Posterior cingulate gyrus (tissue), 11 donors: ENCODE measurements around the gene FLT3LG.

Source experiments
- DNase-seq, 10 donors: peaks; one replicate each; pipeline versions ENCODE4 v3.0.0 to v3.0.0-alpha.2; 2020 to 2021; ENCODE audit warnings: mixed read lengths in 3 of 10
- intact Hi-C: fragments of 100-400 bp; cut with DNase I; formaldehyde crosslinking; loops from one replicate; pipeline ENCODE4 v1.15.1; 2023

The FLT3LG gene, protein sequence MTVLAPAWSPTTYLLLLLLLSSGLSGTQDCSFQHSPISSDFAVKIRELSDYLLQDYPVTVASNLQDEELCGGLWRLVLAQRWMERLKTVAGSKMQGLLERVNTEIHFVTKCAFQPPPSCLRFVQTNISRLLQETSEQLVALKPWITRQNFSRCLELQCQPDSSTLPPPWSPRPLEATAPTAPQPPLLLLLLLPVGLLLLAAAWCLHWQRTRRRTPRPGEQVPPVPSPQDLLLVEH

DNA sequence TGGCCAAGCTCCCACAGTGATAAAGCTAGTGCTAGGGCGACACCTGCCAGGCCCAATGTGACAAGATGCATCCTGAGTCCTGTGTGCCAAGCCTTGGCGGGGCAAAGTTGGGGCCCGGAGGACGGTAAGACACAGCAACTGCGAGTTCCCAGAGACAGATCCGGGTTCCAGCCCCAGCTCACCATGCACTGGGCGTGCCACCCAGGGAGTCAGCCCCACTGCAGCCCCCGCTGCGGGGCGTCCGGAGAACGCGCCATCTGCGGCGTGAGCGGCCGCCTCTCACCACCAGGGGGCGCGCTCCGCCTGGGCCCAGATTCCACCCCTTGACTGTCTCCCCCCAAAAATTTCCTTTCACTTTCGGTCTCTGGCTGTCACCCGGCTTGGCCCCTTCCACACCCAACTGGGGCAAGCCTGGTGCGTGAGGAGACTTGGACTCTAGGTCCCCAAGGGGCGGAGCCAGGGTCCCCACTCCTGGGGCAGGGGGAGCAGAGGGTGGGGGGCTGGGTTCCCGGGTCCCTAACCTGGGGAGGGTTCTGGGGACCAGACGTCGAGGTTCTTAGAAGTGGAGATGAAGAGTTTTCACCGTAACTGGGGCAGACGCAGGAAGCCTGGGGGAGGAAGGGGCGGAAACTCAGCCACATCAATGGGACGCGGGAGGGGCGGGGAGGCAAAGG, at the start of gene FLT3LG:
Gene FLT3LG (plus strand): TSS at position 348 of the 674 bp plus-strand sequence. CDS start 425 bp downstream, outside the sequence.
- peak in 7 of 10 donors; percentile 39 to 90 (median 68) for DNase-seq

DNA sequence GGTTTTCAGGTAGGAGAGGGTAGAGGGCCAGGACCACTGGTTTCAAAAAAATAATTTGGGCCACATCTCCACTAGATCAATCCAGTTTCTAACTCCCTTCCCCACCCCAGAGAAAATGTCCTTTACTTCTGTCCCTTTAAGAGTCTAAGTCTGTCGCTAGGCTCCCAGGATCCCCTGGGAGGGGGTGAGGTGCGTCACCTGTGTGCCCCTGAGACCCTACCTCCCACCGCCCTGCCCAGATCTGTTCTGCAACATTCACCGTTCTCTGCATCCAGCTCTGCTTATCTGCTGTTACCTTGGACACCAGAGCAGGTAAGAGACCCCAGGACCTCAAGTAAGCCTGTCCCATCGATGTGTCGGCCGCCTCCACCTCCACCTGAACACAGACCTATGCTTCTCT, 48.8 kb upstream of the FLT3LG start, which contains the start of gene GFY:
Gene GFY (plus strand): TSS at position 211 of the 400 bp plus-strand sequence. CDS start 1,043 bp downstream, outside the sequence.
- intact Hi-C loops = no loop called here
- DNase-seq = no peak

More for the DNA sequence above, at the start of gene FLT3LG:
- intact Hi-C loops = loop anchor here (1.0 kb wide), 1 partner anchor 73 kb away; no protein-coding TSS in a partner anchor

DNA sequence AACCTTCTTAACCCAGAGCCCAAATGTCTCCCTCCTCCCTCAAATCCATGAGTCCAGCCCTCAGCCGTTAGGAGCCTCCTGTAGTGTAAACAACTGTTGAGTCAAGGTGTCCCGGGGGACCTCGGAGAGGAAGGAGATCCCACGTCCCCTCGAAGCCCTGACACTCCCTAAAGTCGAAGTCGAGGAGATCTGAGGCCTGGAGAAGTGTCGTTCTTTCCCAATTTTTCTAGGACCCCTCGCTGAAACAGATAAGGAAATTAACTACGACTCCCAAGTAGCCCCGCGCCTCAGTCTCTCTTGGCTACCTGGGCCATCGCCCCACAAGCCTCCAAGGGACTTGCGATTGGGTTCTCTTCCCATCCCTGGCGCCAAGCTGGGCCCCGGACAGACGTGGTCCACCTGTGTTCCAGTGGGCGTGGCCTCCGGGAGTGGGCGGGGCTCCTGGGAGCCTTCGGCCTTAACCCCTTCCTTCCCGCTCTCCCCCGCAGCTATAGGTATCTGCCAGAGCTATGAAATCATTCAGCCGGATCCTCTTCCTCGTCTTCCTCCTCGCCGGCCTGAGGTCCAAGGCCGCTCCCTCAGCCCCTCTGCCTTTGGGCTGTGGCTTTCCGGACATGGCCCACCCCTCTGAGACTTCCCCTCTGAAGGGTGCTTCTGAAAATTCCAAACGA, 48.0 kb upstream of the FLT3LG start:
- intact Hi-C loops = no loop called here
- no peak for DNase-seq

DNA sequence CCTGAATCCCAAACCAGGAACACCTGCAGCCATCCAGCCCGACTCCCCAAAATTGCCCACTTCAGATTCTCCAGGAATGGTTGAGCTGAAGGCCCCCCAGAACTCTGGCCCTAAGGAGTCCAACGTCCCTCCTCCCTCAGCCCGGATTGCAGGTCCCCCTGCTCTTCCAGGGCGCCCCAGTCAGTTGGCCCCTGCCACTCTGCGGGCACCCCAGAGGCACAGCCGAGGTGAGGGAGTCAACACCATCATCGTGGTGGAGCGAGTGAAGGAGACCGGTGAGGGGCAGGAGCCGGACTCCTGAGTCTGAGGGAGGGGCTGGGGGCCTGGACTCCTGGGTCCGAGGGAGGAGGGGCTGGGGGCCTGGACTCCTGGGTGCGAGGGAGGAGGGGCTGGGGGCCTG, 46.7 kb upstream of the FLT3LG start:
- intact Hi-C loops = no loop called here
- DNase-seq = no peak

DNA sequence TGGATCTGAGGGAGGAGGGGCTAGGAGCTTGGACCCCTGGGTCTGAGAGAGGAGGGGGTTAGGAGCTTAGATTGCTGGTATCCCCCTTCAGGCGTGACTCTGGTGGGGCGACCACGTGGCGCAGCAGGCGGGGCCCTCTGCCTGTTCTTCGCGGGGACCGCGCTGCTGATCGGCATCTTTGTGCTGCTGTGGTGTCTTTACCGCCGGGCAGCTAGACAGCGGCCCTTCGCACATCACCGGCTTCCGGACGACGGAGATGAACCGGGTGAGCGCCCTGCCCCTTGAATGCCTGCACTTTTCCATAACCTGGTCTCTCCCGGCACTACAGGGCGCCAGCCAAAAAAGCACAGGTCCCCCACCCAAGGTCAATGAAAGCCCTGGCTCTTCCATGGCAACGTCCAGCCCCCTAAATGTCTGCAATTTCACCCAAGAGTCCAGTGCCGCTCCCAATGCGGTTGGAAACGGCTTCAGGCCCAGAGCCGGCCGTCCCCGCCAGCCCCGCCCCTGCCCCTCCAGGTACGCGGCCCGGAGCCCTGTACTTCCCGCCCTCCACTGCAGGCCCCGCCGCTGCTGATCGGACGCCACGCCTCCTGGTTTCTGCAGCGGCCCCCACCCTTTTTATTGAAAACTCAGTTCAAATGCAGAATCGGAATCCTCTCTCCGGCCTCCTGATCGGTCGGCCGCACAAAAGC, 46.0 kb upstream of the FLT3LG start:
- peak in 2 of 10 donors; percentile 88 to 90 for DNase-seq
- intact Hi-C loops = no loop called here

DNA sequence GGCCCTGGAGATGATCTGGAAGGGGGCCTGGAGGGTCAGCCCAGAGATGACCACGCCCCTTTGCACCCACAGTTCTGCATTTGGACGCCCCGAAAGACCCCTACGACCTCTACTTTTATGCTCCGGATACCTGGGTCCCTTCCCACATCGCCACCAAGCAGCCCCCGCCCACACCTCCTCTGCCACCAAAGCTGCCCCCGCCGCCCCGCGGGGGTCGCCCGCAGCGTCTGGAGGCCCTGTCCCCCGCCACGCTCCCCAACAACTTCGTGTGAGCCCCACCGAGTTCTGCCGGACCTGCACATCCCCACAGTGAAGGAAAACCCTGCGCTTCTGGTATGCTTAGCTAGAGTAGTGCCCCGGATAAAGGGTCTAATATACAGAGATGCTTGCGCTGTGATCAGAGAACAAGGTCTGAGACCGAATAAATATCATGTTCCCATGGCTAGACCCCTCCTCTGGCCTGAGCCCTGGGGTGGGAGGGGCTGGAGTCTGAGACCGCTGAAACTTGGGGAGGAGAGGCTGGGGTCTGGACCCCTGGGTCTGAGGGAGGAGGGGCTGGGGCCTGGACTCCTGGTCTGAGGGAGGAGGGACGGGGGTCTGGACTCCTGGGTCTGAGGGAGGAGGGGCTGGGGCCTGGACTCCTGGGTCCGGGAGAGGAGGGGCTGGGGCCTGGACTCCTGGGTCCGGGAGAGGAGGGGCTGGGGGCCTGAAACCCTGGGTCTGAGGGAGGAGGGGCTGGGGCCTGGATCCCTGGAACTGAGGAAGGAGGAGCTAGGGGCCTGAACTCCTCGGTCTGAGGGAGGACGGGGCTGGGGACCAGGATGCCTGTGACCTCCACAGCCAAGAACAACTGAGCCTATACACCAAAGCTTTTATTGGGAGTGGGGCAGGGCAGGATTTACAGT, 45.2 kb upstream of the FLT3LG start:
- DNase-seq = no peak
- intact Hi-C loops = no loop called here

DNA sequence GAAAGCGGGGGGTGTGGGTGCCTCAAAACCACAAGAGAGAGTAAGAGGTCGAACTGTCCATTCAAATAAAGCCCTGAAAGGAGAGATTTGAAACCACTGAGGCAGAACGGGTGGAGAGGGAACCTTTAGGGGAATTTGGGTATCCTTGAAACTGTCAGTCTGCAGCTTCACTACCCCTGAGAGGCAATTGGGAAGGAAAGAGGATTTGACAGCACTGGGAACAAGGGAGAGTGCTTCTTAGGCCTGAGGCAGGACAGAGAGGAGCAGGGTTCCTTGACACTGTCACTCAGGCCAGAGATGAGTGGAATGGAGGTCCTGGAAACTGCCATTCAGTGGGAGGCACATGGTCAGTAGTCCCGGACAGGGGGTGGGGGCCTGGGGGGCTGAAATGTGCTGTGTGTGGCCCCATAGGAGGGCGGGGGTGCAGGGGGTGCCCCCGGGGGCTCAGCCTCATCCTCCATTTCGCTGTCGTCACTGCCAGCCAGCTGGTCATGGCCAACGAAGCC, 43.8 kb upstream of the FLT3LG start:
- intact Hi-C loops = no loop called here
- DNase-seq = no peak

DNA sequence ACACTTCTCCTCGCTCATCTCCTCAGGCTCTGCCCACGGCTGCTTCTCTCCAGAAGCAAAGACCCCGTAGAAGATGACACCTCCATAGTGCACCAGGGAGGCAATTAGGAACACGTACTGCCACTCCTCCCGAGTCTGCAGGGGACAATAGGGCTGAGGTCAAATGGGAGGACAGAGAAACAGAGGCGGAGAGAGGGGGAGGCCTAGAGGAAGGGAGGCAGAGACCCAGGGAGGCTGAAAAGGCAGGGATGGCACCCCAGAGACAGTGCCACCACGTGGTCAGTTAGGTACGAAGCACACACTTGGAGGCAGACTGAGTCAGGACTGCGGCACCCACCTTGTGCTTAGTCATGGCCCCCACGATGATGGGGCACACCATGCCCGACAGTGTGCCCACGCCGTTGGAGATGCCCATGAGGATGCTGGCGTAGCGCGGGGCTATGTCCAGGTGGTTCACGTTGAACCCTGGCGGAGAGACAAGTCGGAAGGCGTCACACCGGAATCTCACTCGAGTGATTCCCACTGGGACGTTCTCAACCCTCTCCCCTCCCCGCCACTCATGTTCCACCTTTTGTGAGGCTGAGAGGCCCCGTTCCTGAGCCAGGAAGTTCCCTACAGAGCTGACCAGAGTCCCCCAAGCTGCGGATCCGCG, 43.2 kb upstream of the FLT3LG start:
- intact Hi-C loops = no loop called here
- DNase-seq = peak in 3 of 10 donors; percentile 38 to 84 (median 61)

DNA sequence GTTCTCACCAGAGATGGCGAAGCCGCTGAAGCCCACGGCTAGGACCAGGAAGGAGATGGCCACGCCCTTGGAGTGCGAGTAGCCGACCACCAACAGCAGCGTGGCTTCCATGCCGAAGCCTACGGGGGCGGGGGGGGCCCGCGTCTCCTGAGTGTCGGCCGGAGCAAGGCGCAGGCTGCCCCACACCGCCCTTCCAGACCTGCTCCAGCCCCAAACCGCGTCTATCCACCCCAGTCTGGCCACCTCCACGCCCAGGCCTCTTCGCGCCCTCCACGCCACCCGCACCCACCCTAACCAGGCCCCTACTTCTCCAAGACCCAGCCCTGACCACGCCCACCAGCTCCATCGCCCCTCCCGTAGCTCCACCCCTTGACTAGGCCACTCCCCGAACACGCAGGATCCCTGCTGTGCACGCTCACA, 42.7 kb upstream of the FLT3LG start:
- intact Hi-C loops = no loop called here
- DNase-seq = peak in 1 of 10 donors; percentile 49

DNA sequence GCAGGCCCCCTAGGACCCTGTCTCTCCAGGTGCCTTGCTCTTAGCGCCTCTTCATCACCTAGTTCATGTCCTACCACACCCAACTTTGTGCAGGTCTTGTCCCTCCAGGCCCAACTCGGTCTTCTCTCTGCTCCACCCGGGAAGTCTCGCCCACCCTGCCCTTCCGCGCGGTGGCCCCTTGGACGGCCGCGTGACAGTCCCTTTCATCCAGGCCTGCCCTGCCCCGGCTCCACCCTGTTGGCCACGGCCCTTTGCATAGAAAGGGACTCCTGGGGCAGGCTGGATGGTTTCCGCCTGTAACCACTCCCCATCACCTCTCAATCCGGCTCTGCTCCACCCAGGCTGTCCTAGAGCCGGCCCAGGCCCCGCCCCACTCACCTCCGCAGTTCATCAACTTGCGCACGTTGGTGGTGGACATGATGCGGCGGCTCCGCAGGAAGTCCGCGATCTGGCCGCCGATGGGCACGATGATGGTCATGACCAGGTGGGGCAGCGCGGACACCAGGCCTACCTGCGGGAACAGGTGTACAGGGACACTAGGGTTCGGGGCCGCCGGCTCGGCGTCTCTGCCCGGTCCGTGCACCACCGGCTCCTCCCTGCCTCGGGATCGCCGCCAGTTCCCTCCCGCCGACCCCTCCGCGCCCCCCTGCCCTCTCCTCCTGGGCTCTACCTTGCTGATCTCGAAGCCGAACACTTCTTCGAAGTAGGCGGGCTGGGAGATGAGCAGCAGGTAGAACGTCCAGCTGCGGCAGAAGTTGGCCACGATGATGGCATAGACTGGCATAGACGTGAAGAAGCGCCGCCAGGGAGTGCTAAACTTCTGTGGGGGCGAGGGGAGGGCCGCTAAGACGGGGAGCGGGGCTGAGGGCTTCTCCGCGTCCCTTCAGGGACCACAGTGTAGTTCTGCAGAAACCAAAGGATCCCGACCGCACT, 41.6 kb upstream of the FLT3LG start:
- no peak for DNase-seq
- intact Hi-C loops = no loop called here

DNA sequence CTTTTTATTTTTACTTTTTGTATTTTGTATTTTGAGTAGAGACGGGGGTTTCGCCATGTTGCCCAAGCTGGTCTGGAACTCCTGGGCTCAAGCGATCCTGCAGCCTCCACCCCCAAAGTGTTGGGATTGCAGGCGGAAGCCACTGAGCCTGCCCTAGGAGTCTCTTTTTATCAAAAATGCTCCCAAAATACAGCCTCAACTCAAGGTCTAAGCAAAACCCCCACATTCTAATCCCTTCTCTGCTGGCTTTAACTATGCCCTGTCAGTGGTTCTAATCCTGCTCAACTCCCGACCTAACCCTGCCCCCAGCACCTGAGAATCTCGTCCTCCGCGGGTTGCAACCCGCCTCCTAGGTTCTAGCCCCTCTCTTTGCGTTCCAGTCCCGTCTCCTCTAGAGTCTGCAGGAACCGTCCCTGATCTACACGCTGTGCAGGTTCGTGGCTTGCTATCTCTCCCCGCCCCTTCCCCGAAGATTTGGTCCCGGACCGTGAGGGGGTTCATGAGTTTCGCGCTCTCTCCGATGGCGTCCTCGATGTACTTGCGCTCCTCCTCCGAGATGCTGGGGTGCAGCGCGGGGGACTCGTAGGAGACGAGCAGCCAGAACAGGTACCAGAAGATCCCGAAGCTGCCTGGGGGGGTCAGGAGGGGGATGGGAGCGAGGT, 40.6 kb upstream of the FLT3LG start:
- intact Hi-C loops = no loop called here
- DNase-seq = no peak

DNA sequence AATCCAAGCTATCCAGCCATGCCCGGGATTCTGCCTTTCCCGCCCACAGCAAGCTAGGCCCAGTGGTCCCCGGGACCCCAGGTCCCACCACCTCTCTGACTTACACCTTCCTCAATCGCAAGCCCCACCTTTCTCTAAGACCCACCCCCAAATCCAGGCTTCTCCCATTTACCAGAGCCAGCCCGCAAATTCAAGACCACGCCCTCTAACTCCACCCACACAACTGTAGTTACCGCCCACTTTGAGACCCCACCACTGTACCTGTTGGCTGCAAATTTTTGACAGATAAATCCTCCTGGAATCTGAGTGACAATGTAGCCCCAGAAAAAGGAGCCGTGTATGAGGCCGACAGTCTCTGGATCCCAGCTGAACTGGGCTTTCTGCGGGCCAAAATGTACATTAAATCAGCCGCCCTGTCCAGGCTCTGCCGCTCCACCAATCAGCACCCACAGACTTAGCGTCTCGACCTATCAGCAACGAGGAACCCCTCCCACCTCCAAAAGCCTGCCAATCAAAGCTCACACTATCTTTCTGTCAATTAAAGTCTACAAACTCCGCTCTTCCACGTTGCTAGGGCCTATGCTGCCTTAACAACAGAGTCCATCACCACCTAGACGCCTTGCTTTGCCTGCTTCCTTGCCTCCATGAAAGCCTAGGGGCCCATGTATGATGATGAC, 39.0 kb upstream of the FLT3LG start:
- DNase-seq = peak in 3 of 10 donors; percentile 46 to 77 (median 48)
- intact Hi-C loops = no loop called here

DNA sequence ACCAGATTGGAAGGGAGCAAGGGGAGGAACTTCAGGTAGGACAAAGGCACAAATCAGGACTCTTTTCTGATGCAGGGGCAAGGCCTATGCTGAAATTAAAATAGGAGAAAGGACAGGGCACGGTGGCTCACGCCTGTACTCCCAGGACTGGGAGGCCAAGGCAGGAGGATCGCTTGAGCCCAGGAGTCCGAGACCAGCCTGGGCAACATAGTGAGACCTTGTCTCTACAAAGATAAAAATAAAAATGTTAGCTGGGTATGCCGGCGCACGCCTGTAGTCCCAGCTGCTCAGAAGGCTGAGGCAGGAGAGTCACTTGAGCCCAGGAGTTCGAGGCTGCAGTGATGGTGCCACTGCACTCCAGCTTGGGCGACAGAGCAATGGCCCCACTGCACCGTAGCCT, 38.3 kb upstream of the FLT3LG start:
- DNase-seq = no peak
- intact Hi-C loops = no loop called here

DNA sequence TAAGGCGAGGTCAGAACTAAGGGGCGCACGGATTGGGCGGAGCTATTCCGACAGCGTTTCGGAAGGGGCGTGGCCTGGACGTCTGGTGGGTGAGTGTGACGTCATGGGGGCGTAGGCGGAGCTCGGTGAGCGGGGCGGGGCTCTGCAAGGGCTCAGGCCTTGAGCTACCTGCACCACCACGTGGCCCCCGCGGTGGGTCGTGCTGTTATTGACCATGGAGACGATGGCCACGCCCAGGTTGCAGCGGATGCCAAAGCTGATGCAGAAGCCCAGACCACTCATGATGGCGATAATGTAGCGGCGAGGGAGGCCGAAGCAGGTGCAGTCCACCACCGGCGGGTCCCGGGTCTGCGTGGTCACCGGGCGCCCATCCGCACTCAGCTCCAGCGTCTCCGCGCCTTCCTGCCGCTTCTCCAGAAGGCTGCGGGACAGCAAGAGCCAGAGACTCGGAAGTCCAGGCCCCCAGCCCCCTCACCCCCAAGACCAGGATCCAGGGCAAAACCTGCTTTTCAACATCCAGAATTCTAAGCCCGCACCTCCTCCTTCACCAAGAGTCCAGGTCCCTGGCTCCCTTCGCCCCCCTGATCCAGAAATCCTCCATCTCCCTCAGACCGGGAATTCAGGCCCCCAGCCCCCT, 37.5 kb upstream of the FLT3LG start:
- intact Hi-C loops = no loop called here
- DNase-seq = peak in 4 of 10 donors; percentile 43 to 91 (median 66)

DNA sequence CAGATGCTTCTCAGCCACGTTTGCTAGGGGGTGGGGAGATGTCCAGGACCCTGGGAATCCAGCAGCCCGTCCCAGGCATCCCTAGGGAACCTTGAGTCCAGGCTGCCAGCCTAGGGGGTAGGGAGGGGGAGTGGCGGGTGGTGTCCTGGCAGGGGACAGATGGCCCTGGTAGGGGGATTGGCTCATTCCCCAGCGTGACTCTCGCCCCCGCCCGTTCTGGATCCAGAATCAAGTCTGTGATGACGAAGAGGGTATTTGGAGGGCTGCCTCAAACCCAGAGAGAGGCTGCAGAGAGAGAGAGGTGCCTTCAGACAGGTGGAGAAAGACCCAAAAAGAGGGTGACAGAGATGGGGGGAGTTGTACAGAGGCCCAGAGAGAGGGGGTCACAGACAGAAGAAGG, 36.8 kb upstream of the FLT3LG start:
- intact Hi-C loops = no loop called here
- DNase-seq = peak in 9 of 10 donors; percentile 42 to 95 (median 72)

DNA sequence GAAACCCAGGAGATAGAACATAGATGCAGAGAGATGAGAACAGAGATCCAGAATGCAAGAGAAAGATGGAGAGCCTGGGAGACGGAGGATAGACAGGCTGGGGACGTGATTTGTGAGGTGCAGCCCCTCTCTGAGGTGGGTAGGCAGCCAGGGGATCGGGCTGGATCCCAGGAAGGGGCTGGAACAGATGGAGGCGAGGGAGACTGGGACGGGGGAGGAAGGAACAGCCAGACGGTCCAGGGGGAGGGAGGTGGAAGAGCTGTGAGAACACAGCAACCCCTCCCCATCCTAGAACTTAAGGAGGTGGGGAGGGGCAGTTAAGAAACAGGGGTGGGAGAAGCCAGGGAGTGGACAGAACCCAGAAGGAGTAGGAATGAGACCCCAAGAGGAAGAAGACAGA, 35.8 kb upstream of the FLT3LG start:
- intact Hi-C loops = no loop called here
- peak in 8 of 10 donors; percentile 41 to 93 (median 57) for DNase-seq
